AG04450 (cell line): Measurements from ENCODE around the gene SMAP2. TPM values are rescaled to one million over a fixed set of nuclear protein-coding genes. Genes with fewer than 3 reads are reported as not detected.

Experiments
- CTCF ChIA-PET: fragments of 300-600, 350-600 bp; formaldehyde crosslinking; extraction: SDS; loops from one replicate; lab custom pipeline; 2022; ENCODE audit warnings: antibody characterized with exemption, inconsistent platforms; lab: Charles Lee
- POLR2A ChIA-PET: fragments of 350-600 bp; formaldehyde crosslinking; extraction: SDS; loops from one replicate; lab custom pipeline; 2021; ENCODE audit warnings: antibody characterized with exemption, inconsistent platforms; lab: Yijun Ruan, JAX
- DNase-seq: peaks from one replicate; pipeline ENCODE4 v3.0.0-alpha.2; 2011; ENCODE audit warnings: low read depth, low spot score
- H3K27ac ChIP-seq: one replicate; pipeline ENCODE4 v1.5.1; 2012; ENCODE audit warnings: low read depth, low read length, control low read depth
- H3K27me3 ChIP-seq: one replicate; pipeline ENCODE4 v1.6.0; 2012; ENCODE audit warnings: low read length; ENCODE audit not compliant: control insufficient read depth, insufficient read depth
- H3K4me3 ChIP-seq: 2 replicates; pipeline ENCODE4 v1.5.1; 2011; ENCODE audit warnings: mild to moderate bottlenecking, low read depth, low read length, control low read depth
- H3K9me3 ChIP-seq: 2 replicates; pipeline ENCODE4 v1.5.1; 2012; ENCODE audit warnings: low read length; ENCODE audit not compliant: control insufficient read depth, insufficient read depth
- CTCF ChIP-seq: IDR thresholded peaks from 2 replicates; pipeline ENCODE4 v1.5.1; 2011; ENCODE audit warnings: low read depth, low read length, control low read depth, inconsistent platforms
- polyA plus RNA-seq: library from polyadenylated mRNA; depleted of rRNA; stranded (reverse); fragments of >200 nt; gene quantifications from 2 replicates; pipeline ENCODE4 v1.2.3, GENCODE V29; 2011

The SMAP2 gene
- polyA plus RNA-seq, 1 experiment = 22.5 TPM

- H3K27ac ChIP-seq = no peak overlapping the region
- no peaks in the 10 kb centered on the region for H3K9me3 ChIP-seq
- CTCF ChIA-PET = interaction anchor here (0.6 to 1.0 kb wide), 2 partner anchors 284 to 292 kb away, joined by 3 to 5 read pairs; no protein-coding TSS in a partner anchor
- H3K4me3 ChIP-seq = no peak overlapping the region
- POLR2A ChIA-PET = no interaction called here
- H3K27me3 ChIP-seq = no peaks in the 10 kb centered on the region
- no peak for TF ChIP-seq CTCF
- DNase-seq = no peak
Measured at GRCh38 chr1:40435876-40436275, 62.3 kb downstream of the SMAP2 start.

GRCh38 chr1:40438391-40439015 lies 65.0 kb downstream of the SMAP2 start:
- DNase-seq = no peak
- no peak overlapping the region for H3K27ac ChIP-seq
- H3K4me3 ChIP-seq = no peak overlapping the region
- CTCF ChIA-PET = interaction anchor here (0.6 to 4.4 kb wide), 21 partner anchors 9 to 855 kb away, joined by 3 to 32 read pairs (median 3); no protein-coding TSS in a partner anchor
- peak; percentile 56 for TF ChIP-seq CTCF
- H3K9me3 ChIP-seq = no peaks in the 10 kb centered on the region
- H3K27me3 ChIP-seq = no peaks in the 10 kb centered on the region
- POLR2A ChIA-PET = interaction anchor here (0.6 kb wide), 1 partner anchor 12 kb away, joined by 3 read pairs; the partner anchor contains the start of gene ZFP69B

GRCh38 chr1:40439247-40439646 lies 65.7 kb downstream of the SMAP2 start:
- no peak for TF ChIP-seq CTCF
- ChIA-PET POLR2A (no interaction called here), CTCF (interaction anchor here (0.9 to 4.4 kb wide), 6 partner anchors 14 to 295 kb away, joined by 3 to 32 read pairs (median 8); no protein-coding TSS in a partner anchor)
- no peak overlapping the region for H3K4me3 ChIP-seq
- H3K27ac ChIP-seq = no peak overlapping the region
- H3K27me3 ChIP-seq = no peaks in the 10 kb centered on the region
- no peaks in the 10 kb centered on the region for H3K9me3 ChIP-seq
- DNase-seq = no peak

- peak within 1 kb of the TSS; percentile 80 for H3K4me3 ChIP-seq
- no peak for TF ChIP-seq CTCF
- peaks cover 29% of the 10 kb centered on the region for H3K9me3 ChIP-seq
- DNase-seq = peak; percentile 76
- CTCF ChIA-PET = interaction anchor here (1.0 to 1.2 kb wide), 2 partner anchors 10 to 306 kb away, joined by 6 to 8 read pairs; no protein-coding TSS in a partner anchor
- H3K27me3 ChIP-seq = no peaks in the 10 kb centered on the region
- POLR2A ChIA-PET = interaction anchor here (0.5 to 1.6 kb wide), 7 partner anchors 10 to 896 kb away, joined by 3 to 12 read pairs (median 4); partner anchors contain the start of genes EXO5, ZFP69 and ZNF684
- peak within 1 kb of the TSS; percentile 92 for H3K27ac ChIP-seq
Measured at GRCh38 chr1:40449684-40450494, 76.4 kb downstream of the SMAP2 start, which contains the start of gene ZFP69B. ZFP69B (plus strand) TSS chr1:40450476; CDS start chr1:40450962, 486 bp downstream.
